HepG2 (cell line): ENCODE data around the gene ERLIN1. TPM values are rescaled to one million over a fixed set of nuclear protein-coding genes. Genes with fewer than 3 reads are reported as not detected.

Source experiments
- ASH2L ChIP-seq: fragments of 300-600, 200-600 bp; sonication (generic); IDR thresholded peaks from 2 replicates; pipeline ENCODE4 v1.7.0; 2017; ENCODE audit warnings: low read depth, mild to moderate bottlenecking, moderate library complexity, mixed read lengths, low read length; ENCODE audit not compliant: insufficient read length
- BHLHE40 ChIP-seq: IDR thresholded peaks from 2 replicates; pipeline ENCODE4 v1.6.1; 2011; ENCODE audit warnings: low read length, improper control_type of control experiment
- DNMT1 ChIP-seq: sonication (generic); formaldehyde crosslinking; IDR thresholded peaks from 2 replicates; pipeline ENCODE4 v1.5.1; 2020; ENCODE audit warnings: mild to moderate bottlenecking, missing genetic modification reagents
- HDAC2 ChIP-seq: sonication (generic); formaldehyde crosslinking; IDR thresholded peaks from 2 replicates; pipeline ENCODE4 v1.4.0; 2020; ENCODE audit warnings: missing genetic modification reagents
- KDM2A ChIP-seq: sonication (generic); formaldehyde crosslinking; IDR thresholded peaks from 2 replicates; pipeline ENCODE4 v1.4.0; 2020; ENCODE audit warnings: low read depth, missing genetic modification reagents, borderline replicate concordance
- KDM5B ChIP-seq: sonication (generic); formaldehyde crosslinking; IDR thresholded peaks from 2 replicates; pipeline ENCODE4 v1.4.0; 2020; ENCODE audit warnings: missing genetic modification reagents, mild to moderate bottlenecking, borderline replicate concordance
- KLF11 ChIP-seq: IDR thresholded peaks from 2 replicates; pipeline ENCODE4 v1.6.1; 2016; ENCODE audit warnings: missing compliant biosample characterization
- MAFG ChIP-seq: sonication (generic); formaldehyde crosslinking; IDR thresholded peaks from 2 replicates; pipeline ENCODE4 v1.5.1; 2020; ENCODE audit warnings: mild to moderate bottlenecking, missing genetic modification reagents
- SMAD9 ChIP-seq: sonication (generic); formaldehyde crosslinking; IDR thresholded peaks from 2 replicates; pipeline ENCODE4 v1.5.1; 2020; ENCODE audit warnings: mild to moderate bottlenecking, missing genetic modification reagents
- SNAI1 ChIP-seq: sonication (generic); formaldehyde crosslinking; IDR thresholded peaks from 2 replicates; pipeline ENCODE4 v1.5.0; 2020; ENCODE audit warnings: mild to moderate bottlenecking, missing genetic modification reagents, borderline replicate concordance
- TEAD2 ChIP-seq: sonication (generic); formaldehyde crosslinking; IDR thresholded peaks from 2 replicates; pipeline ENCODE4 v1.9.0; 2021; ENCODE audit warnings: missing genetic modification reagents
- THAP11 ChIP-seq: IDR thresholded peaks from 2 replicates; pipeline ENCODE4 v1.6.1; 2016; ENCODE audit warnings: missing biosample characterization, missing genetic modification reagents
- ZBTB21 ChIP-seq: sonication (generic); formaldehyde crosslinking; IDR thresholded peaks from 2 replicates; pipeline ENCODE4 v1.4.0; 2020; ENCODE audit warnings: missing genetic modification reagents
- ZNF12 ChIP-seq: sonication (generic); formaldehyde crosslinking; IDR thresholded peaks from 2 replicates; pipeline ENCODE4 v1.5.0; 2020; ENCODE audit warnings: missing genetic modification reagents
- ZNF143 ChIP-seq: sonication (generic); formaldehyde crosslinking; IDR thresholded peaks from 2 replicates; pipeline ENCODE4 v1.4.0; 2020; ENCODE audit warnings: missing genetic modification reagents
- ZNF225 ChIP-seq: sonication (generic); formaldehyde crosslinking; IDR thresholded peaks from 2 replicates; pipeline ENCODE4 v1.4.0; 2020; ENCODE audit warnings: mild to moderate bottlenecking, missing genetic modification reagents
- ZNF264 ChIP-seq: sonication (generic); formaldehyde crosslinking; IDR thresholded peaks from 2 replicates; pipeline ENCODE4 v1.4.0; 2020; ENCODE audit warnings: missing genetic modification reagents
- ZNF3 ChIP-seq: IDR thresholded peaks from 2 replicates; pipeline ENCODE4 v1.7.0; 2017; ENCODE audit warnings: inconsistent platforms
- ZNF549 ChIP-seq: sonication (generic); formaldehyde crosslinking; IDR thresholded peaks from 2 replicates; pipeline ENCODE4 v1.5.0; 2020; ENCODE audit warnings: missing genetic modification reagents
- ZNF607 ChIP-seq: sonication (generic); formaldehyde crosslinking; IDR thresholded peaks from 2 replicates; pipeline ENCODE4 v1.5.1; 2020; ENCODE audit warnings: missing genetic modification reagents, mild to moderate bottlenecking, borderline replicate concordance
- ZNF703 ChIP-seq: sonication (generic); formaldehyde crosslinking; IDR thresholded peaks from 2 replicates; pipeline ENCODE4 v1.5.1; 2020; ENCODE audit warnings: missing genetic modification reagents, mild to moderate bottlenecking, moderate library complexity, borderline replicate concordance
- polyA plus RNA-seq, 8 experiments: library from polyadenylated mRNA; depleted of rRNA in 3 of 8; stranded (reverse) in 7 of 8; unstranded in 1 of 8; fragments of >200 nt; fragmentation: Illumina TruSeq in 4 of 8; extraction: Trizol in 4 of 8; gene quantifications; 2 replicates each; pipeline versions ENCODE4 v1.2.1 to v1.2.3, GENCODE V29; 2011 to 2016; ENCODE audit warnings: low read depth in 4 of 8, missing spikeins in 1 of 8, mixed read lengths in 1 of 8; ENCODE audit not compliant: insufficient read depth in 1 of 8
- total RNA-seq, 5 experiments: library from RNA; depleted of rRNA; stranded (reverse); fragments of >200 nt; fragmentation: Illumina TruSeq; extraction: Trizol; gene quantifications; 2 replicates each; pipeline ENCODE4 v1.2.3, GENCODE V29; 2016; ENCODE audit warnings: low read depth in 1 of 5
- TF ChIP-seq, protein P1 (sequence below): sonication (generic); formaldehyde crosslinking; IDR thresholded peaks from 2 replicates; pipeline ENCODE4 v1.5.0; 2020; ENCODE audit warnings: missing genetic modification reagents
- TF ChIP-seq, protein P2 (sequence below): sonication (generic); formaldehyde crosslinking; IDR thresholded peaks from 2 replicates; pipeline ENCODE4 v1.8.1; 2023; ENCODE audit warnings: missing genetic modification reagents, mild to moderate bottlenecking, borderline replicate concordance
- TF ChIP-seq, protein P3 (sequence below): sonication (generic); formaldehyde crosslinking; IDR thresholded peaks from 2 replicates; pipeline ENCODE4 v1.9.0; 2021; ENCODE audit warnings: missing genetic modification reagents, borderline replicate concordance
- TF ChIP-seq, protein P4 (sequence below): sonication (generic); formaldehyde crosslinking; IDR thresholded peaks from 2 replicates; pipeline ENCODE4 v1.4.0; 2020; ENCODE audit warnings: low read depth, mild to moderate bottlenecking, missing genetic modification reagents
- TF ChIP-seq, protein P5 (sequence below): sonication (generic); formaldehyde crosslinking; conservative IDR thresholded peaks from 2 replicates; pipeline ENCODE4 v1.8.0; 2022; ENCODE audit warnings: mild to moderate bottlenecking, moderate library complexity, missing genetic modification reagents

ERLIN1 gene
- total and polyA plus RNA-seq, 2 of the 13 experiments (the other 11 are each of a cell fraction or from before 2014, with no cell fraction given) = 56.8 to 69.3 TPM

DNA sequence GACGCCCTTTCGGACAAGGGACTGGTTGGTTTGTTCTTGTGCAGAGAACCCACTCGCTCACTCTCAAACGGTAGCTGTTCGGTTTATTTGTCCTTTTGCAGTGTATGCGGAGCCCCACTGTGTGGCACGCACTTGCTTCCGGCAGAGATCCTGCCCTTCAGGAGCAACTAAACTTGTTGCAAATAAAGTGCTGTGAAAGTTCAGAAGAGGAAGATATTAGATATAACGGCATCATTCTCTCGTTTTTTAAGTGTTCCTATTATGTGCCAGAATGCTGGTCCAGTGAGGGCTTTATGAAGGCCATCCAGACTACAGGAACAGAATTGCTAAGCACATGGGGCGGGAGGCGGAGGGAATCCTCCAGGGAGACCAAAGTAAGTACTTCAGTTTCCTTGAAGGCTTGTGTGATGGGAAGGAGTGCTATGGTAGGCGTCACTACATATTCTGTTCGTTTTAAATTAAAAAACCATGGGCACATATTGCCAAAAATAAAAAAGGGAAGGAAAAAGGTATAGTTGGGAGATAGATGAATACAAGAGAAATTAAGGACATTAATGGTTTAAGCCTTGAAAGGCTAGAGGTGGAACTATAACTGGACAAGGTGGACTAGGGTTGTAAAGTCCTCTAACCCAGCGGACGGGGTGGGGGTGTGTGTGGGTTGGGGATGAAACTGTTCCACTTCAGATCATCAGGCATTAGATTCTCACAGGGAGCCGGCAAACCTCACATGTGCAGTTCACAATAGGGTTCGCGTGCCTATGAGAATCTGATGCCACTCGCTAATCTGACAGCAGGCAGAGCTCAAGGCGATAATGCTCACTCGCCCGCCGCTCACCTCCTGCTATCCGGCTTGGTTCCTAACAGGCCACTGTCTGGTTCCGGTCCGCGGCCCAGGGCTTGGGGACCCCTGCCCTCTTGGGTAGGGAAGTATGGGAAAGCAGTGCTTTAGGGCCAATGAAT is 704 bp upstream of the ERLIN1 start (continued):
- TF ChIP-seq ZNF703 (CRISPR knock-in tag) = no peak
- no peak for TF ChIP-seq ZNF143
- TF ChIP-seq, protein P1, sequence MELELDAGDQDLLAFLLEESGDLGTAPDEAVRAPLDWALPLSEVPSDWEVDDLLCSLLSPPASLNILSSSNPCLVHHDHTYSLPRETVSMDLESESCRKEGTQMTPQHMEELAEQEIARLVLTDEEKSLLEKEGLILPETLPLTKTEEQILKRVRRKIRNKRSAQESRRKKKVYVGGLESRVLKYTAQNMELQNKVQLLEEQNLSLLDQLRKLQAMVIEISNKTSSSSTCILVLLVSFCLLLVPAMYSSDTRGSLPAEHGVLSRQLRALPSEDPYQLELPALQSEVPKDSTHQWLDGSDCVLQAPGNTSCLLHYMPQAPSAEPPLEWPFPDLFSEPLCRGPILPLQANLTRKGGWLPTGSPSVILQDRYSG = no peak
- no peak for TF ChIP-seq TEAD2
- TF ChIP-seq, protein P2, sequence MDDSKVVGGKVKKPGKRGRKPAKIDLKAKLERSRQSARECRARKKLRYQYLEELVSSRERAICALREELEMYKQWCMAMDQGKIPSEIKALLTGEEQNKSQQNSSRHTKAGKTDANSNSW = no peak
- TF ChIP-seq ZNF12 (CRISPR knock-in tag) = no peak
- no peak for TF ChIP-seq SNAI1 (CRISPR knock-in tag)
- no peak for TF ChIP-seq KLF11 (CRISPR knock-in tag)
- no peak for TF ChIP-seq ZNF549 (CRISPR knock-in tag)
- TF ChIP-seq MAFG = no peak
- no peak for TF ChIP-seq BHLHE40
- TF ChIP-seq ZBTB21 (CRISPR knock-in tag) = no peak
- TF ChIP-seq THAP11 (CRISPR knock-in tag) = peak; percentile 12; the same call in 1 of the 2 replicates
- TF ChIP-seq, protein P3, sequence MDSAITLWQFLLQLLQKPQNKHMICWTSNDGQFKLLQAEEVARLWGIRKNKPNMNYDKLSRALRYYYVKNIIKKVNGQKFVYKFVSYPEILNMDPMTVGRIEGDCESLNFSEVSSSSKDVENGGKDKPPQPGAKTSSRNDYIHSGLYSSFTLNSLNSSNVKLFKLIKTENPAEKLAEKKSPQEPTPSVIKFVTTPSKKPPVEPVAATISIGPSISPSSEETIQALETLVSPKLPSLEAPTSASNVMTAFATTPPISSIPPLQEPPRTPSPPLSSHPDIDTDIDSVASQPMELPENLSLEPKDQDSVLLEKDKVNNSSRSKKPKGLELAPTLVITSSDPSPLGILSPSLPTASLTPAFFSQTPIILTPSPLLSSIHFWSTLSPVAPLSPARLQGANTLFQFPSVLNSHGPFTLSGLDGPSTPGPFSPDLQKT (CRISPR knock-in tag) = no peak
- peak; percentile 40 for TF ChIP-seq KDM2A (CRISPR knock-in tag)
- no peak for TF ChIP-seq HDAC2 (CRISPR knock-in tag)
- no peak for TF ChIP-seq ZNF3 (CRISPR knock-in tag)
- TF ChIP-seq DNMT1 (CRISPR knock-in tag) = no peak
- TF ChIP-seq ZNF225 (CRISPR knock-in tag) = no peak
- TF ChIP-seq ASH2L = peak; percentile 63
- TF ChIP-seq, protein P4, sequence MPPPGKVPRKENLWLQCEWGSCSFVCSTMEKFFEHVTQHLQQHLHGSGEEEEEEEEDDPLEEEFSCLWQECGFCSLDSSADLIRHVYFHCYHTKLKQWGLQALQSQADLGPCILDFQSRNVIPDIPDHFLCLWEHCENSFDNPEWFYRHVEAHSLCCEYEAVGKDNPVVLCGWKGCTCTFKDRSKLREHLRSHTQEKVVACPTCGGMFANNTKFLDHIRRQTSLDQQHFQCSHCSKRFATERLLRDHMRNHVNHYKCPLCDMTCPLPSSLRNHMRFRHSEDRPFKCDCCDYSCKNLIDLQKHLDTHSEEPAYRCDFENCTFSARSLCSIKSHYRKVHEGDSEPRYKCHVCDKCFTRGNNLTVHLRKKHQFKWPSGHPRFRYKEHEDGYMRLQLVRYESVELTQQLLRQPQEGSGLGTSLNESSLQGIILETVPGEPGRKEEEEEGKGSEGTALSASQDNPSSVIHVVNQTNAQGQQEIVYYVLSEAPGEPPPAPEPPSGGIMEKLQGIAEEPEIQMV (CRISPR knock-in tag) = no peak
- no peak; the same call in 1 of the 2 replicates for TF ChIP-seq ZNF607
- TF ChIP-seq ZNF264 (CRISPR knock-in tag) = no peak
- TF ChIP-seq SMAD9 (CRISPR knock-in tag) = no peak
- TF ChIP-seq, protein P5, sequence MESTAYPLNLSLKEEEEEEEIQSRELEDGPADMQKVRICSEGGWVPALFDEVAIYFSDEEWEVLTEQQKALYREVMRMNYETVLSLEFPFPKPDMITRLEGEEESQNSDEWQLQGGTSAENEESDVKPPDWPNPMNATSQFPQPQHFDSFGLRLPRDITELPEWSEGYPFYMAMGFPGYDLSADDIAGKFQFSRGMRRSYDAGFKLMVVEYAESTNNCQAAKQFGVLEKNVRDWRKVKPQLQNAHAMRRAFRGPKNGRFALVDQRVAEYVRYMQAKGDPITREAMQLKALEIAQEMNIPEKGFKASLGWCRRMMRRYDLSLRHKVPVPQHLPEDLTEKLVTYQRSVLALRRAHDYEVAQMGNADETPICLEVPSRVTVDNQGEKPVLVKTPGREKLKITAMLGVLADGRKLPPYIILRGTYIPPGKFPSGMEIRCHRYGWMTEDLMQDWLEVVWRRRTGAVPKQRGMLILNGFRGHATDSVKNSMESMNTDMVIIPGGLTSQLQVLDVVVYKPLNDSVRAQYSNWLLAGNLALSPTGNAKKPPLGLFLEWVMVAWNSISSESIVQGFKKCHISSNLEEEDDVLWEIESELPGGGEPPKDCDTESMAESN = no peak
- no peak for TF ChIP-seq KDM5B (CRISPR knock-in tag)
